HCT116 (cell line): Measurements from ENCODE around the gene UQCC2. TPM values are rescaled to one million over a fixed set of nuclear protein-coding genes. Genes with fewer than 3 reads are reported as not detected.

Experiments
- ATAC-seq: fragments of 200-7000 bp; cut with Tn5 transposase; 2 replicates; pipeline ENCODE4 v1.9.1; 2020; ENCODE audit warnings: mild to moderate bottlenecking, moderate library complexity
- BruUV-seq: library from RNA; stranded (reverse); fragments of 400-500 nt; replicated peaks from 2 replicates; lab custom pipeline; 2021; lab: Mats Ljungman, UMichigan
- CTCF ChIA-PET: fragments of 300-600 bp; sonication (Branson Sonifier 250); formaldehyde crosslinking; loops from one replicate; lab custom pipeline; 2021; ENCODE audit warnings: antibody characterized with exemption; lab: Charles Lee
- POLR2A ChIA-PET: fragments of 300-600, 350-600 bp; sonication (Branson Sonifier 250); formaldehyde crosslinking; loops from one replicate; lab custom pipeline; 2021; ENCODE audit warnings: antibody characterized with exemption; lab: Charles Lee
- RAD21 ChIA-PET, 2 experiments: fragments of 300-600 bp; sonication (Branson Sonifier 250); formaldehyde crosslinking; loops; one replicate each; lab custom pipeline; 2023; ENCODE audit warnings: low total read pairs in 2 of 2; ENCODE audit not compliant: uncharacterized antibody in 2 of 2, unreplicated experiment in 2 of 2, low non-redundant PET in 1 of 2; lab: Charles Lee
- DNase-seq: peaks from one replicate; pipeline ENCODE4 v3.0.0-alpha.2; 2010; ENCODE audit warnings: low read depth, low spot score
- H2AFZ ChIP-seq: fragments of 200-600 bp; shearing (Covaris generic), sonication (generic); 2 replicates; pipeline ENCODE4 v1.6.1; 2017; ENCODE audit warnings: low read depth, mixed run types, mixed read lengths, antibody characterized with exemption, low read length; ENCODE audit not compliant: poor library complexity, severe bottlenecking
- H3K27ac ChIP-seq: 2 replicates; pipeline ENCODE4 v1.5.1; 2012; ENCODE audit warnings: low read depth, low read length
- H3K27me3 ChIP-seq: fragments of 200-600 bp; sonication (generic); 2 replicates; pipeline ENCODE4 v1.6.1; 2016; ENCODE audit warnings: mixed run types, low read length, mixed read lengths; ENCODE audit not compliant: insufficient read depth
- H3K36me3 ChIP-seq, 2 experiments: fragments of 200-500 bp in 1 of 2; fragments of 200-600 bp in 1 of 2; sonication (Bioruptor generic) in 1 of 2; sonication (generic) in 1 of 2; 2 replicates each; pipeline versions ENCODE4 v1.5.1 to v1.6.1; 2014 to 2016; ENCODE audit warnings: low read length in 2 of 2, inconsistent platforms in 1 of 2, mixed read lengths in 1 of 2, mixed run types in 1 of 2; ENCODE audit not compliant: insufficient read depth in 2 of 2, control insufficient read depth in 1 of 2
- H3K4me1 ChIP-seq, 2 experiments: fragments of 200-600 bp in 1 of 2; sonication (generic) in 1 of 2; 2 replicates each; pipeline versions ENCODE4 v1.5.1 to v1.6.1; 2012 to 2017; ENCODE audit warnings: low read length in 2 of 2, inconsistent platforms in 1 of 2, mild to moderate bottlenecking in 1 of 2, mixed read lengths in 1 of 2, mixed run types in 1 of 2, moderate library complexity in 1 of 2; ENCODE audit not compliant: insufficient read depth in 2 of 2, control insufficient read depth in 1 of 2
- H3K4me2 ChIP-seq: fragments of 200-600 bp; sonication (generic); 2 replicates; pipeline ENCODE4 v1.6.1; 2017; ENCODE audit warnings: mixed run types, low read length, mixed read lengths
- H3K4me3 ChIP-seq, 2 experiments: fragments of 200-600 bp in 1 of 2; sonication (generic) in 1 of 2; replicated peaks in 1 of 2; 2 replicates each; pipeline ENCODE4 v1.5.1; 2011 to 2016; ENCODE audit warnings: low read length in 2 of 2, control low read depth in 1 of 2, low read depth in 1 of 2, mild to moderate bottlenecking in 1 of 2, mixed read lengths in 1 of 2, mixed run types in 1 of 2
- H3K79me2 ChIP-seq: fragments of 200-600 bp; sonication (generic); 2 replicates; pipeline ENCODE4 v1.6.1; 2017; ENCODE audit warnings: mild to moderate bottlenecking, mixed run types, low read length, moderate library complexity, mixed read lengths; ENCODE audit not compliant: insufficient read depth
- H3K9ac ChIP-seq: fragments of 200-600 bp; sonication (generic); 2 replicates; pipeline ENCODE4 v1.6.1; 2016; ENCODE audit warnings: low read length, mixed read lengths
- H3K9me2 ChIP-seq: fragments of 200-600 bp; sonication (generic), shearing (Covaris generic); 2 replicates; pipeline ENCODE4 v1.6.1; 2017; ENCODE audit warnings: mixed run types, mild to moderate bottlenecking, moderate library complexity; ENCODE audit not compliant: insufficient read depth
- H3K9me3 ChIP-seq, 2 experiments: fragments of 200-500 bp in 1 of 2; fragments of 200-600 bp in 1 of 2; sonication (Bioruptor generic) in 1 of 2; sonication (generic) in 1 of 2; 2 replicates each; pipeline ENCODE4 v1.6.1; 2014 to 2017; ENCODE audit warnings: low read length in 2 of 2, mixed read lengths in 2 of 2, inconsistent platforms in 1 of 2, low read depth in 1 of 2, mild to moderate bottlenecking in 1 of 2, mixed run types in 1 of 2, moderate library complexity in 1 of 2; ENCODE audit not compliant: control insufficient read depth in 1 of 2, insufficient read depth in 1 of 2
- H4K20me1 ChIP-seq: fragments of 200-600 bp; sonication (generic), shearing (Covaris generic); 2 replicates; pipeline ENCODE4 v1.6.1; 2017; ENCODE audit warnings: mixed run types, mild to moderate bottlenecking, moderate library complexity; ENCODE audit not compliant: insufficient read depth
- CBX3 ChIP-seq: IDR thresholded peaks from 2 replicates; pipeline ENCODE4 v1.6.1; 2012; ENCODE audit warnings: low read depth
- CEBPB ChIP-seq: IDR thresholded peaks from 2 replicates; pipeline ENCODE4 v1.6.1; 2012; ENCODE audit warnings: low read depth
- EZH2phosphoT487 ChIP-seq: fragments of 200-600 bp; IDR thresholded peaks from 2 replicates; pipeline ENCODE4 v1.6.1; 2018; ENCODE audit warnings: antibody characterized with exemption, borderline replicate concordance
- FOSL1 ChIP-seq: IDR thresholded peaks from 2 replicates; pipeline ENCODE4 v1.6.1; 2012; ENCODE audit warnings: low read depth
- JUND ChIP-seq: IDR thresholded peaks from 2 replicates; pipeline ENCODE4 v1.6.1; 2012
- MAX ChIP-seq: IDR thresholded peaks from 2 replicates; pipeline ENCODE4 v1.6.1; 2012
- POLR2A ChIP-seq: IDR thresholded peaks from 2 replicates; pipeline ENCODE4 v1.7.0; 2011; ENCODE audit warnings: borderline replicate concordance; ENCODE audit not compliant: insufficient read depth, insufficient read length; ENCODE audit errors: extremely low read depth
- POLR2AphosphoS5 ChIP-seq: IDR thresholded peaks from 2 replicates; pipeline ENCODE4 v1.6.1; 2011; ENCODE audit warnings: mild to moderate bottlenecking, low read depth, low read length, moderate library complexity
- REST ChIP-seq: IDR thresholded peaks from 2 replicates; pipeline ENCODE4 v1.6.1; 2012; ENCODE audit warnings: low read depth
- SIN3A ChIP-seq: IDR thresholded peaks from 2 replicates; pipeline ENCODE4 v1.6.1; 2012; ENCODE audit warnings: low read depth
- SP1 ChIP-seq: IDR thresholded peaks from 2 replicates; pipeline ENCODE4 v1.6.1; 2012; ENCODE audit warnings: low read depth
- SRF ChIP-seq: IDR thresholded peaks from 2 replicates; pipeline ENCODE4 v1.6.1; 2012; ENCODE audit warnings: low read depth
- YY1 ChIP-seq: IDR thresholded peaks from 2 replicates; pipeline ENCODE4 v1.6.1; 2011; ENCODE audit warnings: low read length, low read depth, moderate library complexity, mild to moderate bottlenecking; ENCODE audit not compliant: insufficient replicate concordance; ENCODE audit errors: extremely low read depth
- ZBTB33 ChIP-seq: IDR thresholded peaks from 2 replicates; pipeline ENCODE4 v1.6.1; 2011; ENCODE audit warnings: mild to moderate bottlenecking, low read length, moderate library complexity; ENCODE audit not compliant: insufficient replicate concordance; ENCODE audit errors: extremely low read depth
- ZFX ChIP-seq: fragments of 450-650 bp; IDR thresholded peaks from 2 replicates; pipeline ENCODE4 v1.6.1; 2017
- intact Hi-C: fragments of 100-400 bp; cut with micrococcal nuclease; formaldehyde crosslinking; loops from 2 replicates; pipeline ENCODE4 v1.10.0; 2022
- total RNA-seq: library from RNA; stranded (reverse); gene quantifications from one replicate; pipeline ENCODE4 v1.2.1, GENCODE V29; 2021; ENCODE audit not compliant: unreplicated experiment
- TF ChIP-seq, protein P1 (sequence below): IDR thresholded peaks from 2 replicates; pipeline ENCODE4 v1.6.1; 2012

The UQCC2 gene
- total RNA-seq, 1 experiment from 2014 or later = 95.1 TPM

DNA sequence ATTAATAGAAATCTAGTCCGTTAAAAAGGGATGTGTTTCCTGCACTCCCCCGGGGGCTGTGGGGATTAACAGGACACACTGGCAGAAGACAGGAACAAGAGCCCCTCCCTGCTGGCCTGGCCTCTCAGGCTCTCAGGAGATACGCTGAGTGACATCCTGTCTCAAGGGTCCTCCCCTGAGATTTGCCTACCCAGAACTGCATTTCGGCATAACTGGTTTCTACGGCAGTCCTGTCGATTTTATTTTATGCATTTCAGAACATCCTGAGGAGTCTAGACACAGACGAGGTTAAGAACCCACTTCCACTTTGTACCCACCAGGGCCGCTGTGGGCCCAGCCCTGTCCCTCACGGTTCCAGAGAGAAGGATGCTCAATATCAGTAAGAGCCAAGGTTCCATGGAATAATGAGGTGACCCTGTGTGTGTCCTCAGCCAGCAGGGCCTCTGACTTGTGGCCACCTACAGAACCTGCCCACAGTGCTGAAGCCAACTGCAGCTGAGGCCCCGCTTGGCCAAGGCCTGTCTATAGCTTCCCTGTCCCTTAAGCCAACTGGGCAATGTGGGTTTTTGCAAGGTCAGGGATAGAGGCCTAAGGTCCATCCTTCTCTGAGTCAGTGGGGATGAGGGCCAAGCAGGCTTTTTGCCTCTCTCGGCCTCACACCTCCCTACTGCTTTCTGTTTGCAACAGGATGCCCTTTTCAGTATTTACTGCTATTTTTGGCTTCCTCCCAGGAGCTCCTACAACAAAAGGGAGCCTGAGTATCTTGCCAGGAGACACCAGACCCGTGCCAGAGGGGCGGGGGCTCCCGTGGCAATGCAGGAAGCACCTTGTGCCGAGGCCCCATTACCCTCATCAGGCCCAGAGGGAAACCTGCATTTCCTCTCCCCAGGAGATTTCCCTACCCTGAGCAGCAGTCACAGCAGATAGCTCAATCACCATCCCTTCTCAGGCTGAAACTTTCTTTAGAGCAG, 14.7 kb downstream of the UQCC2 start:
- ChIA-PET RAD21 (no interaction called here), CTCF (no interaction called here), POLR2A (no interaction called here)
- Histone ChIP-seq H3K79me2 (peaks cover 9% of the 10 kb centered on the region; the same call in 1 of the 2 replicates), H3K9me3 (no peaks in the 10 kb centered on the region), H3K27me3 (no peaks in the 10 kb centered on the region), H3K4me1 (peaks cover 4 to 11% of the 10 kb centered on the region in 2 experiments; a peak in 3 of 4 replicates), H3K9me2 (no peaks in the 10 kb centered on the region), H2AFZ (no peak overlapping the region), H4K20me1 (no peaks in the 10 kb centered on the region), H3K9ac (no peak overlapping the region), H3K4me2 (no peak overlapping the region), H3K36me3 (peaks cover 31 to 79% of the 10 kb centered on the region in 2 experiments), H3K4me3 (no peak overlapping the region), H3K27ac (peak overlapping the region; percentile 22; the same call in 1 of the 2 replicates)
- intact Hi-C loops = no loop called here
- DNase-seq (no peak), ATAC-seq (no peak)
- BruUV-seq = no TSS peak
- TF ChIP-seq POLR2AphosphoS5 = no peak
- no peak for TF ChIP-seq ZFX
- no peak for TF ChIP-seq CBX3
- TF ChIP-seq YY1 = no peak
- no peak for TF ChIP-seq SRF
- TF ChIP-seq ZBTB33 = no peak
- no peak for TF ChIP-seq MAX
- TF ChIP-seq SP1 = no peak
- TF ChIP-seq EZH2phosphoT487 = no peak
- no peak for TF ChIP-seq FOSL1
- TF ChIP-seq POLR2A = no peak
- no peak for TF ChIP-seq REST
- TF ChIP-seq CEBPB = no peak
- TF ChIP-seq SIN3A = no peak
- no peak for TF ChIP-seq JUND
- TF ChIP-seq, protein P1, sequence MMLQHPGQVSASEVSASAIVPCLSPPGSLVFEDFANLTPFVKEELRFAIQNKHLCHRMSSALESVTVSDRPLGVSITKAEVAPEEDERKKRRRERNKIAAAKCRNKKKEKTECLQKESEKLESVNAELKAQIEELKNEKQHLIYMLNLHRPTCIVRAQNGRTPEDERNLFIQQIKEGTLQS = no peak
